ENCODE measurements around the gene SLC6A19.

SLC6A19 gene

DNA sequence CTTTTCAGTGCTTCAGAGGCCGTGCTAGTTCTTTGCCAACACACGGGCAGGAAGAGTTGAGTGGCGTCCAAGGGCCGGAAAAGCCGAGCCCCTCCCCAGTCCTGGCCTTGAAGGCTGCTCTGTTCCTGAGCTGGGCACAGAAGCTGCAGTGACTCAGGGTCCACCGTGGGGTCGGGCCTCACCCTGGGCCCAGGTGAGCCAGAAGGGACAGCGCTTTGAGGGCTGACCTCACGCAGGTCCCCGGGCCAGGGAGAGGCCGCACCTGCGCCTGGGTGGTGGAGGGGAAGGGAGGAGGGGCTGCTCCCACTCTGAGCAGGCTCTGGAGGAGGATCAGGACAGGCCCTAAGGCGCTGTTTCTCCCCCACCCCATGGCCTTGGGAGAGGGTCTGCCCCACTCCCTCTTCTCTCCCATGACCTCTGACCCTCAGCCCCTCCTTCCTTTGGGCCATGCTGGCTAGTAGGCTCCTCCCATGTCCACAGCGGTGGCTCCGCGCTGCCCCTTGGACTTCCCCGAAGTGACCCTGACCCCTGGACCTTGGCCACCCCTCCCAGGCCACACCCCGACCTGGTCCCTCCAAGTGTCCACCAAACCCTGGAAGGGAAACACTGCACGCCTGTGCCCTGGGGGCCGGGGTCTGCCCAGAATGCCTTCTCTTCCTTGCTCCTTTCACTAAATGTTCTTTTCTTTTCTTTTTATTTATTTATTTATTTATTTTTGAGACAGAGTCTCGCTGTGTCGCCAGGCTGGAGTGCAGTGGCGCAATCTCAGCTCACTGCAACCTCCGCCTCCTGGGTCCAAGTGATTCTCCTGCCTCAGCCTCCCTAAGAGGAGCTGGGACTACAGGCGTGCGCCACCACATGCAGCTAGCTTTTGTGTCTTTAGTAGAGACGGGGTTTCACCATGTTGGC, 19.7 kb upstream of the SLC6A19 start:
- DNase-seq: no peak

DNA sequence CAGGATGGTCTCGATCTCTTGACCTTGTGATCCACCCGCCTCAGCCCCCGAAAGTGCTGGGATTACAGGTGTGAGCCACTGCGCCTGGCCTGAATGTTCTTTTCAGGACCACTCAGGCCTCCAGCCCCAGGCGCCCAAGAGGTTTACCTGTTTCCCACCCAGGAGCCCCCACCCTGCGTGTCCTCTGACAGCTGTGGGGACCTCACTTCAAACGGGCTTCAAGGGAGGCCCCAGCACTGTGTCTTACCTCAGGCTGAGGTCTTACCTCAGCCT, 19.1 kb upstream of the SLC6A19 start:
- no peak for DNase-seq

- DNase-seq: no peak
Observed at GRCh38 chr5:1182633-1183423, 18.6 kb upstream of the SLC6A19 start.

DNA sequence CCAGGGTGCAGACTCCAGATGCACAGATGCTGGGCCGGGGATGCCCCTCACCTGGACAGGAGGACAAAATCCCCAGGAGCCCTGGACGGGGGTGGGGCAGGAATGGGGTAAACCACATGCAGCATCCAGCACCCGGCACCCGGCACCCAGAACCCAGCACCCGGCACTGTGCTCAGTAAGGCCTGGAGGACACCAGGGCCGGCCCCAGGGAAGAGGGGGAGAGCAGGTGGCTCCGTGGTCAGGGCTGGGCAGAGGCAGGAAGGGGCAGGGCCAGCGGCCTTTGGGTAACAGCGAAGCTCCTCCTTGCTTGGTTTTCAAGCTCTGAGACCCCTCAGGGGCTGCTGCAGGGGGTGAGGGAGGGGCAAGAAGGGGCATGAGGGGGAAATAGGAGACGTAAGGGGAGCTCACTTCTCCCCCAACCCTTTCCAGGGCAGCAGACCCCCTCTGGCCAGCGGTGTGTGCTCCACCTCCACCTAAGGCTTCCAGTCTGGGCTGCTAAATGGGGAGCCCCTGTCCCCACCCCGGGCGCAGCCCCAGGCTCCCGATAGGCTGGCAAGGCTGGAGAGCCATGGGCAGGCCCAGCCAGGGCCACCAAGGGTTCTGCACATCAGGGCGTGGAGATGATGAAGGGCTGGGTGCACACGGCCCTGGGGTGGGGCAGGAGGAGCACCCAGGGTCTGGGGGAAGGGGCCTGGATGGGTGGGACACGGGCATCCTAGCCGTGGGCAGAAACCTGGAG, 17.8 kb upstream of the SLC6A19 start:
- no peak for DNase-seq

- DNase-seq: no peak
Observed at GRCh38 chr5:1184163-1184470, 17.3 kb upstream of the SLC6A19 start.

- DNase-seq: no peak
Observed at GRCh38 chr5:1184481-1184880, 16.9 kb upstream of the SLC6A19 start.

DNA sequence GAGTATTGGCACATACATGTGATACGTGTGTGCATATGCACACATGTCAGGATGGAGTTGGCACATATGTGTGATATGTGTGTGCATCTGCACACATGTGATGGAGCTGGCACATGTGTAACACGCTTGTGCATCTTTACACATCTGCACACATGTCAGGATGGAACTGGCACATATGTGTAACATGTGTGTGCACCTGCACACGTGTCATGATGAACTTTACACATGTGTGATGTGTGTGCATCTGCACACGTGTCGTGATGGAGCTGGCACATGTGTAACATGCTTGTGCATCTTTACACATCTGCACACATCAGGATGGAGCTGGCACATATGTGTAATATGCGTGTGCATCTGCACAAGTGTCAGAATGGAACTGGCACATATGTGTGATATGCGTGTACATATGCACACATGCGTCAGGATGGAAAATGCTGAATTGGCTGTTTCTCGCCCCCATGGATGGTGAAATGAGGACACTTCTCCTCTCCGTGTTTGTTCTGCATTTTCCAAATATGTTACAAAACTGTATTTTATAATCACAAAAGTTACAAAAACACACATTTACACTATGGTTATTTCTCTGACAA, 16.3 kb upstream of the SLC6A19 start:
- DNase-seq: no peak

DNA sequence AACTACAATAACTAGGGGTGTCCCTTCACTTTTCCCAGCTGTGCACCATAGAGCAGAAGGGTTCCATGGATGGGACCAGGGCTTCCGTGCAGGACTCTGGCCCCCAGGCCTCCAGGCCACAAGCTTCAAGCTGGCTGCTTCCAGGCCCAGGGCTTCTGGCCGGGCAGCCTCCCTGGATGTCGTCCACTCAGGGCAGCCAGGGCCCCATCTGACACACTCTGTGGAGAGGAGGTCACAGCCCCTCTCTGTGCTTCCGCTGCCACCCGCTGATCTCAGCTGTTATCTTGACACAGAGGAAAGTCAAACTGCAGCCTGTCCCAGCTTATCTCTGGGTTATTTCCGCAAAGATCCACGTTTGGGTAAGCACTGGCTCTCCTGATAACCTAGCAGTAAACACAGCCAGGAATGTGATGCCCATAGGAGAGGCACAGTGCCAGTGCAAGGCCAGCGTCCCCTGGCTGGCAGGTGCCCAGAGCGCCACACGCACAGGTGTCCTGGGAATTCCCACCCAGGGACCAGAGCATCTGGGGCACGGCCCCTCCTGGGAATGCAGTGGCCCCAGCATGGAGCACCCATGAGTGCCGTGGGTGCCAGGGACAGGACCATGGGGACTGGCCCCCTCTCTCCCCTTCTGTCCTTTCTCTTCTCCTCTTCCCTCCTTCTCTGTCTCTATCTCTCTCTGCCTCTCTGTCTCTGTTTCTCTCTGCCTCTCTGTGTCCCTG, 15.6 kb upstream of the SLC6A19 start:
- DNase-seq: no peak

- DNase-seq: no peak
Observed at GRCh38 chr5:1186351-1187233, 14.8 kb upstream of the SLC6A19 start.

- DNase-seq: no peak
Observed at GRCh38 chr5:1187234-1187949, 14.0 kb upstream of the SLC6A19 start.

DNA sequence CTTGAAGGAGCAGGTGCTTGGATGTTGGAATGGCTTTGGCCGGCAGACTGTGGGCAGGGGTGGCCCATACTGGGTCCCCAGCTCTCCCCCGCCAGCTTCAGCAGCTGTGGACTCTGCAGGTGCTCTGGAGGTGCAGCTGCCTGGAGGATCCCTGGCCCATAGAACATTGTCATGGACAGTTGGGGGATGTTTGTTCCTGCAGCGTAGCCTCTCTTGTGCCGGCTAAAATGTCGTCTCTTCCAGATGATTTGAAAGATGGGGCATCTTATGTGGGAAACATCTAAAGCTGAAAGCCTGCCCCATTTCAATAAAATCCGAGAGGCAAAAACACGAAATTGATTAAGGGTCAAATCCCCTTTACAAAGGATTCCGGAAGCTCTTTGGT, 13.5 kb upstream of the SLC6A19 start:
- no peak for DNase-seq

DNA sequence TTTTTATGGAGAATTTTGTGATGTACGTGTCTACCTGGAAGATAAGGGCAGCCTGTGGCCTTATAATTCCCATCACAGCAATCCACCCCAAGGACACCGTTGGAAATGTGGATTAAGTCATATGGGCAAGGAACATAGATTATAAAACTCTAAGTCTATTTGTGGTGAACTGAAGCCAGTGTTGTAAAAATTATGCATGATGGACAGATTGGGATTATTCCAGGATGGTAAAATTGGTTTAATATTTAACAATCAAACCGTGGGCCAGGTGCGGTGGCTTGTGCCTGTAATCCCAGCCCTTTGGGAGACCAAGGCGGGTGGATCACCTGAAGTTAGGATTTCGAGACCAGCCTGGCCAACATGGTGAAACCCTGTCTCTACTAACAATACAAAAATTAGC, 12.9 kb upstream of the SLC6A19 start:
- no peak for DNase-seq

DNA sequence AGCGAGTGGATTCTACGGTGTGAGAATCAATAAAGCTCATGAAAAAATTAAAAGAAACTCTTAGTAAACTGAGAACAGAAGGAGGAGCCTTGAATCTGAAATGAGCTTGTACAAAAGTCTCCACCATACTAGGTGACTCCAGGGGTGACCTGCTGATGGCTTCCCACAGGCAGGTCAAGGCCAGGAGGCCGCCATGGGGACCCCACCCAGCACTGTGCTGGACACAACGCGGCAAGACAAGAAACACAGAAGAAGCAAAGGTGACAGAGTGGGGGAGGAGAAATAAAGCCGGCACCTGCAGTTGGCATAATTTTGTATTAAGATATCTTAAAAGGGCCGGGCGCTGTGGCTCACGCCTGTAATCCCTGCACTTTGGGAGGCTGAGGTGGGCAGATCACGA, 12.1 kb upstream of the SLC6A19 start:
- DNase-seq: no peak

DNA sequence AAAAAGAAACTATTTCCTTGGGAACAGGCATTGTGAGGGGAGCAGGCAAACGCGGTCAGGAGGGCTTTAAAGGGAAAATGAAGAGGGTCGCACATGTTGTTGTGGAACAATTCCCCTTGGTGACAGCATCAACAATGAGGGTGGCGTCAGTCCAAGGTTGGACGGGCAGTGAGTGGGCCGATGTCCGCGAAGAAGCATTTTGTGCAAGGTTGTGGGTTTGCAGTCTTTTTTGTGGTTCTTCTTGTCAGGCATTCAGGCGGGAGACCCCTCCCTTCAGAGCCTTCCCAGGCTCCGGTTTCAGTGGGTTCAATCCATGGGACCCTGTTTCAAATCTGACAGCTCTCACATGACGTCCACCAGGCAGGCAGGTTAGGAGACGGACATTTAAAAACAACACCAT, 11.1 kb upstream of the SLC6A19 start:
- DNase-seq: no peak

GRCh38 chr5:1190837-1191239, 10.6 kb upstream of the SLC6A19 start:
- no peak for DNase-seq

GRCh38 chr5:1192971-1193590, 8.3 kb upstream of the SLC6A19 start:
- no peak for DNase-seq

DNA sequence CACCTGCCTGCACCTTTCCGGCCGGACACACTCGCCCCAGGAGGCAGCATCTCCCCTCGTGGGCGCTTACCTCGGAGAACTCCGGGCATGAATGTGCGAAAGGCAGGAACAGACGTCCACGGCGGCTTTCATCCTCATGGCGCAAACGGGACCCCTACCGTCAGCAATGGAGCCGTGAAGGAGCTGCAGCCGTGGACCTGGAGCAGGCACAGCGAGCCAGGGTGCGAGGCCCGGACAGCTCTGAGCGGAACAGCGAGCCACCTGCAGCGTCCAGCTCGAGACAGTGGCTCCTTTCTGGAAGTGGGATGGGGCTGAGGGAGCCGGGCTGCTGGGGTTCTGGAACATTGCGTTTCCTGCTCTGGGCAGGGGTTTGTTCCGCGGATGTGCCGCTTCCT, 7.8 kb upstream of the SLC6A19 start:
- DNase-seq: no peak

DNA sequence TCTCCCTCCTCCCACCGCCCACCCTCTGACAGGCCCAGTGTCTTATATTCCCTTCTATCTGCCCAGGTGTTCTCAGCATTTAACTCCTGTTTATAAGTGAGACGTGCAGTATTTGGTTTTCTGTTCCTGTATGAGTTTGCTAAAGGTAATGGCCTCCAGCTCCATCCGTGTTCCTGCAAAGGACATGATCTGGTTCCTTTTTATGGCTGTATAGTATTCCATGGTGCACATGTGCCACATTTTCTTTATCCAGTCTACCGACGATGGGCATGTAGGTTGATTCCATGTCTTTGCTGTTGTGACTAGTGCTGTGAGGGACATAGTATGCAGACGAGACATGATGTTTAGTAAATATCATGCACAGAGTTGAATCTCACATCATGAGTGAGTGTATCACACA, 7.0 kb upstream of the SLC6A19 start:
- no peak for DNase-seq

- no peak for DNase-seq
Observed at GRCh38 chr5:1195439-1195838, 6.0 kb upstream of the SLC6A19 start.

DNA sequence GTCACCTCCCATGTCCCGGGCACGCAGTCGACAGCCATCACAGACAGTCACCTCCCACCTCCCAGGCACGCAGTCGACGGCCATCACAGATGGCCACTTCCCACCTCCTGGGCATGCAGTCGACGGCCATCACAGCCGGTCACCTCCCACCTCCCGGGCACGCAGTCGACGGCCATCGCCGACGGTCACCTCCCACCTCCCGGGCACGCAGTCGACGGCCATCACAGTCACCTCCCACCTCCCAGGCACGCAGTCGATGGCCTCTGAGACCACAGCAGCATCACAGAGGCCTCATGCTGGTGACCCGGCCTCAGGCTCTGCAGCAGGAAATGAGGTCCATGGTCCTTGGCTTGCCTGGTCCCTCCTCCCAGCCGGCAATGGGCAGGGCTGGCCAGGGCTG, 5.5 kb upstream of the SLC6A19 start:
- no peak for DNase-seq

DNA sequence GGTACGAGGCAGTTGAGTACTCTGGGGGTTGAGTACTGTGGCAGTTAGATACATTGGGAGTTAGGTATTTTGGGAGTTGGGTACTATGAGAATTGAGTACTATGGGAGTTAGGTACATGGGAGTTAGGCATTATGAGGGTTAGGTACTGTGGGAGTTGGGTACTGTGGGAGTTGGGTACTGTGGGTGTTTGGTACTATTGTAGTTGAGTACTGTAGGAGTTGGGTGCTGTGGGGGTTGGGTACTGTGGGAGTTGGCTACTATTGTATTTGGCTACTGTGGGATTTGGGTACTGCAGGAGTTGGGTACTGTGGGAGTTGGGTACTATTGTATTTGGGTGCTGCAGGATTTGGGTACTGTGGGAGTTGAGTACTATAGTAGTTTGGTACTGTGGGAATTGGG, 4.8 kb upstream of the SLC6A19 start:
- DNase-seq: no peak
